Activated B cell treated with CpG ODN at 0.5 μM for 24 hours (primary cell): Measurements from ENCODE around the gene TYMP. TPM values are rescaled to one million over a fixed set of nuclear protein-coding genes. Genes with fewer than 3 reads are reported as not detected.

Source experiments
- ATAC-seq: fragments of 200-7000 bp; cut with Tn5 transposase; one replicate; pipeline ENCODE4 v1.10.0; 2021; ENCODE audit warnings: low read depth, mild to moderate bottlenecking, moderate library complexity
- CTCF ChIA-PET: fragments of 350-600 bp; sonication (Branson Sonifier 250); formaldehyde crosslinking; loops from one replicate; lab custom pipeline; 2021; ENCODE audit warnings: antibody characterized with exemption; lab: Charles Lee
- POLR2A ChIA-PET: fragments of 350-600 bp; sonication (Branson Sonifier 250); formaldehyde crosslinking; loops from one replicate; lab custom pipeline; 2021; ENCODE audit warnings: antibody characterized with exemption; lab: Charles Lee
- DNase-seq: peaks from one replicate; pipeline ENCODE4 v3.0.0; 2022
- H3K27ac Mint-ChIP-seq: one replicate; pipeline ENCODE4 v1.8.0; 2020; ENCODE audit warnings: mixed read lengths
- H3K27me3 Mint-ChIP-seq: one replicate; pipeline ENCODE4 v1.8.0; 2021; ENCODE audit warnings: mixed read lengths
- H3K36me3 Mint-ChIP-seq: one replicate; pipeline ENCODE4 v1.8.0; 2021; ENCODE audit warnings: low read depth, mixed read lengths
- H3K4me1 Mint-ChIP-seq: one replicate; pipeline ENCODE4 v1.8.0; 2021; ENCODE audit warnings: mixed read lengths
- H3K4me3 Mint-ChIP-seq: one replicate; pipeline ENCODE4 v1.8.0; 2020; ENCODE audit warnings: mild to moderate bottlenecking, mixed read lengths
- H3K9me3 Mint-ChIP-seq: one replicate; pipeline ENCODE4 v1.8.0; 2020; ENCODE audit warnings: mixed read lengths
- CTCF ChIP-seq: fragments of 200-600 bp; IDR thresholded peaks from one replicate; pipeline ENCODE4 v1.8.0; 2022; ENCODE audit warnings: antibody characterized with exemption, mild to moderate bottlenecking
- intact Hi-C: fragments of 100-400 bp; cut with micrococcal nuclease; formaldehyde crosslinking; loops from one replicate; pipeline ENCODE4 v1.15.1; 2024
- total RNA-seq: library from RNA; stranded (reverse); gene quantifications from 2 replicates; pipeline ENCODE4 v1.2.3, GENCODE V29; 2022

Gene TYMP
- total RNA-seq, 1 donor from 2014 or later = 92.9 TPM

DNA sequence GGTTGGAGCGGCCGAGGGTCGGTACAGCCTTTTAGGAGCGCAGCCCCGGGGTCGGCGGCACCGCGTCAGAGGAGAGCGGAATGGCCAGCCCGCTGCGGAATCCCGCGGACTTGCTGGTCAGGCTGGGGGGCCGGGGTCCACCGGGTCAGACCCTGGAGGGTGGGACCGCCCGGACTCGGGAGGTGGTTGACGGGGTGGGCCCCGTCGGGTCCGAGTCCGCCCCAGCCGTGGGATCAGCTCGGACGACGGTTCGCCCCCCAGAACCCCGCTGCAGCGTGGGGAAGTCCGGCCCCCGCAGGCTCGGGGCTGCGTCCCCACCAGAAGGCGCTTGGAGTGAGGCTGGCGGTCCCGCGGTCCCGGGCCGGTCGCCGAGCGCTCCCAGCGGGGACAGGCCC lies 48.8 kb downstream of the TYMP start:
- intact Hi-C loops = loop anchor here (1.0 kb wide), 1 partner anchor 11 kb away; no protein-coding TSS in a partner anchor
- Mint-ChIP-seq H3K27ac (no peak overlapping the region), H3K9me3 (no peaks in the 10 kb centered on the region), H3K4me1 (peaks cover 10% of the 10 kb centered on the region), H3K36me3 (no peaks in the 10 kb centered on the region), H3K27me3 (no peaks in the 10 kb centered on the region), H3K4me3 (peak overlapping the region; percentile 66)
- ChIA-PET CTCF (no interaction called here), POLR2A (interaction anchor here (0.6 to 2.7 kb wide), 6 partner anchors 9 to 140 kb away, joined by 3 to 13 read pairs (median 4); no protein-coding TSS in a partner anchor)
- TF ChIP-seq CTCF = no peak
- ATAC-seq (no peak), DNase-seq (no peak)

DNA sequence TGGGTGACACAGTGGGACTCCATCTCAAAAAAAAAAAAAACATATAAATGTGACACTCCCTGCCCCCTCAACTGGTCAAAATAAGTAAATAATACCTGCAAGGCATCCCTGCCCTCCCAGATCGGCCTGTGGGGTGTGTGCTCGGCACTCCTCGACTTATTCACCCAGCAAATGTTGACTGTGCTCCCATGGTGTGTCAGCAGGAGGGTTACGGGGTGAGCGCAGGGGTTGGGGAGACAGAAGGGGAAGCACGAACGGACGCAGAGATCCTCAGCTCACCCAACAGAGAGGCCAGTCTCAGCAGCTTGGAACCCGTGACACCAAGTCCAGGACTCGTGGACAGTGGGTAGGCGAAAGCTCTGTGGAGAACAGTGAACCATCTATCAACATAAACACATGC lies 50.1 kb downstream of the TYMP start:
- H3K27me3 Mint-ChIP-seq = no peaks in the 10 kb centered on the region
- no peak for TF ChIP-seq CTCF
- no peak overlapping the region for H3K27ac Mint-ChIP-seq
- peaks cover 15% of the 10 kb centered on the region for H3K4me1 Mint-ChIP-seq
- ATAC-seq = no peak
- no peaks in the 10 kb centered on the region for H3K9me3 Mint-ChIP-seq
- no peaks in the 10 kb centered on the region for H3K36me3 Mint-ChIP-seq
- H3K4me3 Mint-ChIP-seq = peak overlapping the region; percentile 66
- POLR2A ChIA-PET = interaction anchor here (2.0 to 2.7 kb wide), 2 partner anchors 10 to 28 kb away, joined by 5 to 13 read pairs; partner anchors contain the start of genes LMF2 and NCAPH2
- no peak for DNase-seq
- CTCF ChIA-PET = no interaction called here
- intact Hi-C loops = loop anchor here (10.0 kb wide), 2 partner anchors 235 to 545 kb away; partner anchors contain the start of gene TUBGCP6

- ATAC-seq (no peak), DNase-seq (no peak)
- Mint-ChIP-seq H3K9me3 (no peaks in the 10 kb centered on the region), H3K27ac (no peak overlapping the region), H3K27me3 (no peaks in the 10 kb centered on the region), H3K4me3 (no peak overlapping the region), H3K4me1 (peaks cover 21% of the 10 kb centered on the region), H3K36me3 (peaks cover 2% of the 10 kb centered on the region)
- POLR2A ChIA-PET = no interaction called here
- CTCF ChIA-PET = no interaction called here
- TF ChIP-seq CTCF = no peak
- intact Hi-C loops = loop anchor here (10.0 kb wide), 2 partner anchors 233 to 543 kb away; partner anchors contain the start of gene TUBGCP6
These were observed 51.9 kb downstream of the TYMP start for GRCh38 chr22:50477923-50478322.

DNA sequence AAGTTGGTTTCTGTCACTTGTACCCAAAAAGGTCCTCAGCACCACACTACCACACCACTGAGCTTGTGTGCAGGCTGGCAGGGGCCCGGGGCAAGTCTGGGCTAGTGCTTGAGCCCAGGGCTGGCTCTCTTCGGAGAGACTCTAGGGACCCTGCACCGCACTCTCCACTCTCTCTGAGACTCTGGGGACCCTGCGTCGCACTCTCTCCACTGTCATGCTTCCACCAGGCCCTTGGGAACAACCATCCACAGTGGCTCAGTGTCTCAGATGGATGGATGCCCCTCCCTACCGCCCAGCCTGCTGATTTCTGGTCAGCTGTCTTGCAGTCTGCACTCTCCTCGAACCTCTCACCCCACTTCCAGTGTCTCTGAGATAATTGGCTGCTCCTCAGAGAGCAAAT lies 52.9 kb downstream of the TYMP start:
- ChIA-PET POLR2A (no interaction called here), CTCF (no interaction called here)
- Mint-ChIP-seq H3K4me1 (peaks cover 32% of the 10 kb centered on the region), H3K27ac (no peak overlapping the region), H3K9me3 (no peaks in the 10 kb centered on the region), H3K36me3 (peaks cover 2% of the 10 kb centered on the region), H3K27me3 (no peaks in the 10 kb centered on the region), H3K4me3 (peak overlapping the region; percentile 52)
- intact Hi-C loops = loop anchor here (10.0 kb wide), 2 partner anchors 232 to 542 kb away; partner anchors contain the start of gene TUBGCP6
- ATAC-seq (no peak), DNase-seq (no peak)
- no peak for TF ChIP-seq CTCF

Other genes starting within 250 kb of the TYMP start
- 18.6 and 20.6 TPM in 2 replicates for gene PLXNB2, start 222.4 kb downstream of the TYMP start, total RNA-seq
- 3.2 and 5.2 TPM in 2 replicates for gene DENND6B, start 203.0 kb downstream of the TYMP start, total RNA-seq
- 64.0 and 77.3 TPM in 2 replicates for gene PPP6R2, start 186.7 kb downstream of the TYMP start, total RNA-seq
- 114 and 144 TPM in 2 replicates for gene SBF1, start 55.0 kb downstream of the TYMP start, total RNA-seq
- gene ADM2, start 48.5 kb downstream of the TYMP start, total RNA-seq = 5.1 and 5.2 TPM in 2 replicates
- 0.15 and 0.22 TPM in 2 replicates for gene MIOX, start 43.2 kb downstream of the TYMP start, total RNA-seq
- gene LMF2, start 22.3 kb downstream of the TYMP start, total RNA-seq = 76.6 and 81.0 TPM in 2 replicates
- 63.9 and 68.2 TPM in 2 replicates for gene NCAPH2, start 21.8 kb downstream of the TYMP start, total RNA-seq
- 7.1 and 11.6 TPM in 2 replicates for gene SCO2, start 4.4 kb downstream of the TYMP start, total RNA-seq
- gene KLHDC7B, start 15.9 kb upstream of the TYMP start, total RNA-seq = 4.9 and 5.2 TPM in 2 replicates
- gene SYCE3, start 32.9 kb upstream of the TYMP start, total RNA-seq = not detected in 2 replicates
- 32.2 and 33.5 TPM in 2 replicates for gene CPT1B, start 48.4 kb upstream of the TYMP start, total RNA-seq
- 138 and 158 TPM in 2 replicates for gene CHKB, start 52.8 kb upstream of the TYMP start, total RNA-seq
- gene MAPK8IP2, start 70.8 kb upstream of the TYMP start, total RNA-seq = 0.18 and 0.20 TPM in 2 replicates
- gene ARSA, start 98.1 kb upstream of the TYMP start, total RNA-seq = 49.0 and 50.9 TPM in 2 replicates
- gene SHANK3, start 142.8 kb upstream of the TYMP start, total RNA-seq = not detected in 2 replicates
- gene ACR, start 208.2 kb upstream of the TYMP start, total RNA-seq = not detected in 2 replicates